IPS-NIHi11 (cell line): Measurements from ENCODE around the gene CAP2.

Experiments
- DNase-seq: peaks from one replicate; pipeline ENCODE4 v3.0.0; 2012; ENCODE audit warnings: mixed read lengths, low spot score

The CAP2 gene

DNA sequence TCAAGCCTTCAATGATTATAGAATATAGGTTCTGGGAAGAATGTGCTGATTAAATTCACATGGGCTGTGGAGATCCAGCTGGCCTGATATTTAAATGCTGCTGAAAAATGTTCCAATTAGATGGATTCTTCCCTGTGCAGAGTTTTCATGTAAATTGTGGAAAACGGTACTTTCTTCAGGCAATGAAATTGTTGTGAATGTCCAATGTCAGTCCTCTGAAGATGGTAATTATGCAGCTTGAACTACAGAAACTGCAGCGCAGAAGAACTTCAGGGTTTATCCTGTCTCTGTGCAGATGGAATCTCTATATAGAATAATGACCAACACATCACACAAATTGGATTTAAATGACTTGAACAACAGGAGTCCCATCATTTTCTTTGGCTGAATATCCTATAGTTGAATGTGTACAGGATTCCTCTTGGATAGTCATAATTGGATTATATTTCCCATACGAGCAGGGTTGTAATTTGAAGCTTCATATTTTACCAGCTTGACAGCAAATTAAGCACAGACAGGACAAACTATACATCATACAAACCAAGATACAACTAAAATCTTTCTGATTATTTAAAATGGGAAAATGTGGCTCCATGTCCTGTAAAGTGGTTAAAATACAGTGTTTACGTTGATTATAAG is 82.3 kb downstream of the CAP2 start:
- DNase-seq: no peak

DNA sequence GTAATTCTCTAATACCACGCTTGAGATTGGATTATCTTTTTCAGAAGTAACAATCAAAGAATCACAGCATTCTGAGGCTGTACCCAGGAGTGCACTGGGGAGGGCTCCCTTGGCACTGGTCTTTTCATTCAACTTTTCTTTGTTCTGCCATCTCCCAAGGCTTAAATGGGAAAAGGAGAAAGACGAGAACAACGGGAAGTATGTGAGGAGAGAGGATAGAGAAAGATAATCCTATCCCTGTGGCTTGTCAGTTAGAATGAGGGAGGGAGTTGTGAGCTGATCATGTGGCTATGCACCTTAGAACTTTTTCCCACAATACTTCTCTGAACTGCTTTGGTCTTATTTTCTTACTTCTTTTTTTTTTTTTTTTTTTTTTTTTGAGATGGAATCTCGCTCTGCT is 83.1 kb downstream of the CAP2 start:
- no peak for DNase-seq

DNA sequence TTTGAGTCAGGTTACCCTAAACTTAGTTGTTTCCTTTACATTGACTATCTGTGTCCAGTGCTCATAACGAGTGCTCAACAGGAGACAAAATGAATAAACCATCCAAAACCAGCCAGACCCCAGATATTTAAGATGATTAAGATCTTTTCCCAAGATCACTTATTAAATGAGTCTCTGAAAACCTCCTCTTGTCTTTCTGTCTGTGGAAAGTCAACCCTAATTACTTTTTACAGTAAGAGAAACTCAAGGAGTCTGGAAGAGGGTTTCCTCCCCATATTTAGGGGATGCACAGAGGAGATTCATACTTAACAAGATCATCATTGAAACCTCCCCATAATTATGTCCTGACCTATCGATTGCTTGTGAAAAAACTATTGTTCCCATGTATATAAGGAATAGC is 84.0 kb downstream of the CAP2 start:
- DNase-seq: no peak

DNA sequence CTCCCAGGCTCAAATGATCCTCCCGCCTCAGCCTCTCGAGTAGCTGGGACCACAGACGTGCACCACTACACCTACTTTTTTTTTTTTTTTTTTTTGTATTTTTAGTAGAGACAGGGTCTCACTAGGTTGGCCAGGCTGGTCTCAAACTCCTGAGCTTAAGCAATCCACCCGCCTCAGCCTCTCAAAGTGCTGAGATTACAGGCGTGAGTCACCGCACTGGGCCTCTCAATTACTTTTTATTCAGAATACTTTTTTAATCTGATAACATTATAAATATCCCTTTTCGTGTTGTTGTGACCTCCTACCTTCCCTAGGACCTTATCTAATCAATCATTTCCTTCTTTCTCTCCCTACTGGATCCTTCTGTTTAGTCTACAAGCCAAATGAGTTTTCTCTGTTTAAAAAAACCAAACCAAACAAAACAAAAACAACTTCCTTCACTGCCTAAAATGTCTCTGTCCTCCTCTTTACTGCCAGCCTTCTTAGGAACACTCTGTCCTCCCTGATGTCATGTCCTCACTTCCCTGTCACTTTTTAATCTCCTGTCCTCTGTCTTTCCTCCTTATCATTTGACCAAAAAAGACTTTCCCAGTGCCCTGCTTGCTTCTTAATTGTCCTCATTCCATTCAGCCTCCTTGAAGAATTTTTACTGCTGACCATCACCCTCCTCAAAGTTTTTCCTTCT is 85.0 kb downstream of the CAP2 start:
- no peak for DNase-seq

DNA sequence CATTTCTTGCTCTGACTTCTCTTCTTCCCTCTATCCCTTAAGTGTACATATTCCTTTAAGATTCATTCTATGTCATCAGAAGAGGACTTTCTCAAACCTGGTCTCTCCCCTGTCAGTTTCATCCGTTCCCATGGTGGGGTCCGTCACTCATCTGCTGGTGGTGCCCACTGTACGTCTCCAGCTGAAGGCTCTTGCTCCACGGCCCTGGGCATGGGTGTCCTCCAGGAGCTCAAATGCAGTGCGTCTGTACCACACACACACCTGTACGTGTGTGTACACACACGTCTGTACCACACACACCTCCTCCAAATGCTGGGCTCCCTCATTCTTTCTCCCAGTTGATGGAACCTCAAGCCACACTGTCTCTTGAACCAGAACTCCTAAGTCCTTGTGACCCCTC is 85.6 kb downstream of the CAP2 start:
- no peak for DNase-seq

DNA sequence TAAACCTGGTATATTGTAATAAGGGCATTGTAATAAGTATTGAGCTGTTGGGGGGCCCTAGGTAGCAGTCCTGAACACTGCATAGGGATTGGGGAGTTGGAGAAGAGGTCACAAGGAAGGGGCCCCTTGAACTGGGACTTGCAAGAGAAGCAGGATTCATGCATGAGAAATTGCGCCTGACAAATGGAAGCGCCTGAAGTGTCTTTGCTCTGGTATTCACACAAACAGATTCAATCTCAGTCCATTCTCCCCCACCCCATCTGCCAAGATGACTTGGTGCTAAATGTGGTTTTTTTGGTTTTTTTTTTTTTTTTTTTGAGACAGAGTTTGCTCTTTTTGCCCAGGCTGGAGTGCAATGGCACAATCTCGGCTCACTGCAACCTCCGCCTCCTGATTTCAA is 87.1 kb downstream of the CAP2 start:
- no peak for DNase-seq

DNA sequence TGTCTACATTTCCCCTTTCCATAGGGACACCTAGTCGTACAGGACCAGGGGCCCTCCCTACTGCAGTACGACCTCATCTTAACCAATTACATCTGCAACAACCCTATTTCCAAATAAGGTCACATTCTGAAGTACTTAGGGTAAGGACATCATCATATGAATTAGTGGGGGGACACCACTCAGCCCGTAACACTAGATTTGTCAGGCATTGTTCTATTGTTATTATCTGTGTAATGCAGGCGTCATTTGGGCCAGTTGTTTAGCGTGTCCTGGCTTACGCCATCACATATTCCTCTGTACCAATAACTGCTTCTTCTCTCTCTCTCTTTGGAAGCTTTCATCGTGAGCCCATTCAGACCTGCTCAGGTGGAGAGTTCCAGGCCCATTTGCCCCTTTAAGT is 89.3 kb downstream of the CAP2 start:
- DNase-seq: no peak

DNA sequence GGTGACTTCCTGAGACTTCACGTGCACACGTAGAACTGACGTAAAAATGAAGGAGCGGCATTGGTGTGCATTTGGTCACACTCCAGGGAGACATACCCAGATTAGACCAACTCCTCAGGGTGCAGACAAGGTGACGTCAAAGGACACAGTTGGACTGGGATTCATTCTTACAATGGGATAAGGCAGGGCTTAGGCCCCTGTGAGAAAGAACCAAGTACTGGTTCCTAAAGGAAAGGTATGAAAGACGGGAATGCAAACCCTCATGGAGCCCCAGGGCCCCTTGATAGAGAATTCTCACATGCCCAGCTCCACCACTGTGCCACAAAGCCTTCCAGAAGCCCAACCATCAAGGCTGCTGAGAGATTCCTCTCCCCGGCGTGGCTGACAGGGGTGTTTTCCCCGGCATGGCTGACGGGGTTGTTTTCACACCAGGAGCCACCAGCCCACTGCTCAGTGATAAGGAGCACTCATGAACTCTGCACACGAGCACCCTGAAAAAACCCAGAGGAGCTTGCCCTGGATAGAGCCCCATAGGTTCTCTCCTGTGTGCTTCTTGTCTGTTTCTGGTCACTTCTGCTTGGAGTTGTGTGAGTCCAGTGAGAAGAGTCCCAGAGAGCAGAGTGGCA is 90.1 kb downstream of the CAP2 start:
- no peak for DNase-seq

DNA sequence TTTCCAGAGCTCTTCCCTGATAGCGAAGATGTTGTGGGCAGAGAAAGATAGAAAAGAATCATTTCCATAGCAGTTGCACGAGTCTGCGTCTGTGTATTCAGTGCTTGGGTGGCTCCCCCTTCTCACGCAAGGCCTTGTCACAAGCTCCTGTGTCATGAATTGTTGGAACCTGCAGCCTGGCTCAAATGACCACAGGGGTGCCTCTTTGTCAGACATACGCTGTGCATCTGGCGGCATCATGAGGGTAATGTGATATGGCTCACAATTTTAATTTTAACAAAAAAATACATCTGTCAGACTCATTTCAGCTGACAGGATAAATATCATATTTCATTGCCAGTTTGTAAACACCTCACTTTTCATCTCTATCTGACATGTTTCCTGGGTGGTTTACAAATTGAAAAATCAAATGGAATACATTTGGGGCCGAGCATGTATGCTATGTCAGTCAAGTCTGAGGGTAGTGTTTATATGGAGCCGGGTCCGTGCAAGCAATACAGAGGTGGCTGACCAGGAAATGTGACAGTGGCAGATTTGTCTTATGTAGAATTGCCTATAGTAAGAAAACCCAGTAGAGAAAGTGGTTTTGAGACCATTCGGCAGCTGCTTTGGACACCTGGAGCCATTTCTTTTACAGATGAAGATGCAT is 90.9 kb downstream of the CAP2 start:
- DNase-seq: no peak

DNA sequence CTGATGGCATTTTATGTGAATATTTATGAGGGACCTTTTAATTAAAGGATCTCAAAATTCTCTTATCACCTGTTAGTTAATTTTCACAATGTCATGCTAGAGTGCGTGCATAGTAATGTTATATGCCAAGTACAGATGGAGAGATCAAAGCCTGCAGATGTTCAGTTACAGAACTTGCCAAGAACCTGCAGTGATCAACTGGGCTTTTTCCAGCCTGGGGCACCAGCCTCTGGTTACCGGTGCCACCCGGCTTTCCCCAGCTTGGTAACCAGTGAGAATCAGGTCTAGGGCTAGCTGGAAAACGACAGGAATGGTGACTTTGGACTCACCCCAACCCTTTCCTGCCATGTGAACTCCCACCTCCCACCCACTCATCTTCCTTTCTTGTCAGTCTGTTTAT is 91.8 kb downstream of the CAP2 start:
- no peak for DNase-seq

DNA sequence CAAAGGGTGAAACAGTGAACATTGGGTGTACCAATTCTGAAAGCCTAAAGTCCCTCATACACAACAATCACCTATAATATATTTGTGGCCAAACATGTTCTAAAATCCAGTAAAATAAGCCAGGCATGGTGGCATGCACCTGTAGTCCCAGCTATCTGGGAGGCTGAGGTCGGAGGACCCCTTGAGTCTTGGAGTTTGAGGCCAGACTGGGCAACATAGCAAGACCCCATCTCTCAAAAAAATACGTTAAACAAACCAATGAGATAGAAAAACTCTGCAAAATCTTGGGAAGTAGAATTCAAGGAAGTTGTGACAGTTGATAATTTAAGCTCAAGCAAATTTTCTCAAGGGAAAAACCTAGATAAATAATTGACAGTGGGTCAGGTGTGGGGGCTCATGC is 92.6 kb downstream of the CAP2 start:
- DNase-seq: no peak

DNA sequence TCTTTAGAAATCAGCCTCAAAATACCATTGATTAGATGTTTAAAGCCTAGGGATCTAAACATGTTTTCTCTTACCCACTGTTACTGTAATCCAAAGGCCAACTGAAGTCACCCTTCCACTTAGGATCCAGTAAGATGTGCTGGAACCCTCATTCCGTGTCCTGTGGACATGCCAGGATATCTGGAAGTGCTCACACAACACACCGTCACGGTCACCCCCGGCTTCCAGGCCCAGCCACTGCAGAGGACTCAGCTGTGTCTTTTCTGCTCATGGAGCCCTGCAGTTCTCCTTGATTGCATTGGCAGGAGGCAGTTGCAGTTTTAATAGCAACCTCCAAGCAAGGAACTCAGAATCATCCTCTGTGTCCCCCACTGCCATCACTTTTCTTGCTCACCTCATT is 93.3 kb downstream of the CAP2 start:
- DNase-seq: no peak

DNA sequence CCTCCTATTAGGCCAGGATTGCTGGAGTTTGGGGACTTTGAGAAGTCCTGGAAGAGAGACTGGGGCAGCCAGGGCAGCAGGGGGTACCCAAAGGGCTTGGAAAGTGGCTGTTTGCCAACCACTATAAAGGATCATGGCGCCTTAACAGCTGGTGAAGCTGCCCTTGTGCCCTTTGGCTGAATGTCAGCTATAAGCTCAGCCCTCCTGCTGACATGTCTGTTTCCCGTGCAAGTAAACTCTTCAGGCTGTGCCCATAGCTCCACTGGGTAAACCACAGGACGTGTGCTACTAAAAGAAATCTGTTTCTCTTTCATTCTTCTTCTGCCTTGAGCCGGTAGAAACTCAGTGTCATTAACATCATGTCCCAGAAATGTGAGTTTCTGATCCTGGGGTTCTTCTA is 97.3 kb downstream of the CAP2 start:
- DNase-seq: no peak

DNA sequence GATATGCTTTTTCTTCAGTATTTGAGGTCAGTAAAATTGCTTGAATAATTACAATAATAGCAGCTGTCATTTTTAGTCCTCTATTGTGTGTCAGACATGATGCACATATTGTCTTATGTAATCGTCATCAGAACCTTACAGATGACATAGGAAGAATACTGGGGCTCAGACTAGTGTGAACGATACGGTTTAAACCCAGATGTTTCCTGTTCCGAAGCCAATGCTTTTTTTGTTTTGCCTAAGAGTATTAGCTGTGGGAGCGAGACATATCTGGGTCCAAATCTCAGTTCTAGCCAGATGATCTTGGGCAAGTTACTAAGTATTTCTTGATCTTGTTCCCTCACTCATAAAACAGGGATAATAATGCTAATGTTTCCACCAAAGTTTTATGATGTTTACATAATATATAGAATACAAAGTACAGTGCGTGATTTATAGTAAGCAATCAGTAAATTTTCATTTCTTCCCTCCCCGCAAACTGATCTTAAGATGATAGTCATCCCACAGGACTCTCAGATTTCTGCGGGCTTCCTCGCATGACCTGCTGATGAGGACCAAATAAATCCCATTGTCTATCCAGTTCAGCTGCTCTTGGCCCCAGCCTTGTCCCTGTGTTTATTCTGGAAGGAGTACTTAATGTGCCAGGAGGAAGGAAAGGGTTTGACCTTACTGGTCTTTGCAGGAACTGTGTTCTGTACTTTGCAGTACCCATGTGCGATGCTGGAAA is 98.2 kb downstream of the CAP2 start:
- no peak for DNase-seq

DNA sequence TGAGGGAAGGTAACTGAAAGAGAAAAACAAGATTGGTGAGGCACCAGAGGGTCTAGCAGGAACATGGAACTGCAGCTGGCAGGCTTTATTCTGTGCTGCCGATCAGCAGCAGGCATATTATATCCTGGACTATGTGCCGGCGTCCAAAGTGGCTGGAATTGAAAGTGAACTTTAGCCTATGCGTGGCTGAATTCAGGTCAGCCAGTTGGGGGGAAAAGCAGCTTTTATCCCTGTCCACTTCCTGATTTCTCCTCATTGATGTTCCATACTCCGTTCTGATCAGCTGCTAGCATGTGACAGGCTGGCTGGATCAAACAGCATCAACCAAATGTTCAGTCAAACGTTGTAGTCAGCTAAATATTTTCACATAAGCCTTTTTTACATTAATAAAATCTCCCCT is 99.0 kb downstream of the CAP2 start:
- DNase-seq: no peak

DNA sequence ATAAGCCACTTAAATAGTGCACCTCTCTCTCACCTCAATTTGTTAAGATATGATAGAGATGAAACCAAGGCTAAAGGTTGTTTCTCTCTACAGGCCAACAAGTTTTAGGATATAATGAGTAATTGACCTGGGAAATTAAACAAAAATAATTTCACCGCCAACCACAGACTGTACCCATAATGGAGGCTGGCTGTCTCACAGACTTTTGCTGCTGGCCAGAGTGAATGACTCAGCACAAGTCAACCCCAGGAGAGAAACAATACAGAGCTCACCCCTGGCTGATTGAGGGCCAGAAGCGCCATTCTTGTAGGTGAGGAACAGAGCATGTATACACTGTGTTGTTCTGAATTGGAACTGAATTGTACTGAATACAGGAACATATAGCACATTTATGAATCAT is 99.9 kb downstream of the CAP2 start:
- DNase-seq: no peak

DNA sequence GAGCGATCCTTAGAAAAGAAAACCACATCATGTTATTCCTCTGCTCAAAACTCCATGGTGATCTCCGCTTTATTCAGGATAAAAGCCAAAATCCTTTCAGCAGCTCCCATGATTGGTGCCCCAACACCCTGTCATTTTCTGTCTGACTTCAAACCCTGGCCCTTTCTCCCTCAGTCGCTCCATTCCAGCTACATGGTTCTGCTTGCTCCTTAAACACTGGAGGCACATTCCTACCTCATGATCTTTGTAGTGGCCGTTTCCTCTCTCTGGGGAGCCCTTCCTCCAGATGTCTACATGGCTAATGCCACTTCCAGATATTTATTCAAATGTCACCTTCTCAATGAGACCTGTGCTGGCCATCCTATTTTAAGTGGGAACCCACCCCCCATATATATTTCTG is 100.8 kb downstream of the CAP2 start:
- DNase-seq: no peak

DNA sequence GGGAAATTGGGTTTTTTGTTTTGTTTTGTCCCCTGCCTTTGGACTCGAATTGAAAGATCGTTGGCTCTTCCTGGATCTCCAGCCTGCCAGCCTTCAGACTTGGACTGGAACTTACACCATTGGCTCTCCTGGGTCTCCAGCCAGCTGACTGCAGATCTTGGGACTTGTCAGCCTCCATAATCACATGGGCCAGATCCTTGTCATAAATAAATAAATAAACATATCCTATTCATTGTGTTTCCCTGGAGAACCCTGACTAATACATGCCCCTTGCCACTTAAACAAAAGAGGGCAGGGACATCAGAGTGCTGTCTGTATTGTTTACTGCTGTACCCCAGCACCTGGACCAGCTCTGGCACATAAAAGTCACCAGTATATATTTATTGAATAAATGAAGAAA is 101.5 kb downstream of the CAP2 start:
- DNase-seq: no peak

DNA sequence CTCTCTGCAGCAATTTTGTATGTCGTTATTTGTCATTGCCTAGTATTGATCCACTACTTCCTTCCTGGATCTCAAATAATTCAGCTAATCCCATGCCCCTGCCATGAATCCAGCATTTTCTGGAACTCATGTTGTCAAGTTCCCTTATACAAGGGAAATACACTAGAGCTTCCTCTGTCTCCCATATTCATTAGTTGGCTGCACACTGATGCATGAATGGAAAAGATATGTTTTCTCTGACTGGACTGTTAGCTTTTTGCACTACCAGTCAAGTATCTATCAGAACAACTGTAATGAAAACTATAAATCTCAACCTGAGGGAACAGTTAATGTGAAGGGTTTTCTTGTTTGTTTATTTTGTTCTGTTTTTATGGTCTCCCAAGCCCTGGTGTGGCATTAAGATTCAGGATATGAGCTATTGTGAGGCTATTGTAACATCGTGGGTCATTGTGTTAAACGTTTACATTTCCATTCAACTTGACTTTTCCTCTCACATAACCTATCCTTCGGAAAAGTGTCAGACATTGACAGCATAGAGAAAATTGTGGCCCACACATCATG is 104.2 kb downstream of the CAP2 start:
- no peak for DNase-seq

DNA sequence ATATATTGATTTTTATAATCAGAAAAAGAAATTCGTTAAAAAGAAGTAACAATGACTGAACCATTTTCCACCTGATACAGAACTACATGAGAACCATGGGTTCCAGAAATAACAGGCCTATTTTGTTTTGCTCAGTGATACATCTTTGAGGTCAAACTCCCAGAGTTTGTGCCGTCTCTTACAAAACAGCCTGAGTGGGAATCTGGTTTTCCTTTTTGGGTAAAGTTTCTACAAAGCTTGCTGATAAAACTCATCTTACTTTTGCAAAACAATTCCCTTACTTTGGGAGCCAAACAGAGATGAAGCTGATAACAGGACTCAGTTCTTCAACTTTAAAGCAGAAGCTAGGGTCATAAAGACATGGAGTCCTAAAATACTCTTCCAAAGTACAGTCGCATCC is 108.0 kb downstream of the CAP2 start:
- no peak for DNase-seq

DNA sequence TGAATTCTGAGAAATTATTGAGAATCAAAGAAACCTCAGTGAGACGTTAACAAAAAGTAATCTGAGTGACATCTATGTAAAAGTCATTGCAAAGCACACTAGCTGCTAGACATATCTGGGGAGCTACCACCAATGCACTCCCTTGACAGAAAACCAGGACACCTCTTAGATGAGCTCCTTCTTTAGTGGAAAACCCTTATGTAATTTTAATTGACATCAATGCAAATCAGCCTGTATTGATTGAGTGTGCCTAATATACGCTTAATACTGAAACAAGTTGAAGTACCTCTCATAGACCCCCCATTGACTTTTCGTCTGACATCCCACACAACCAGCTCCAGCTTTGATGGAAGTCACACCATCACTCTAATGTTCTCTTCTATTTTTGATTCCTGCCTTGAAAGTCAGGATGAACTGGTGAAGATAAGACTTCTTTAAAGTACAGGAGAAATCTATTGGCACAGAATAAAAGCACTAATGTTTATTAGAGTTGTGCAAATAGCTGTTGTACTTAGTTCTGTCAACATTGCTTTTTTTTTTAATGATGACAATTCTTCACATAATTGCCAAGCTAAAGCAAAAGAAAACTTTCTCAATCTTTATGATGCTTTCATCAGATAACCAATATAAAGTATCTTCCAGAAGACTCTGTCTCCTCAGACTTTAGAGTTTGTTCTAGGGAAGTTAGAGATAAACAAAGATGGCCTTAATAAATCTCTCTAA is 108.7 kb downstream of the CAP2 start:
- DNase-seq: no peak

DNA sequence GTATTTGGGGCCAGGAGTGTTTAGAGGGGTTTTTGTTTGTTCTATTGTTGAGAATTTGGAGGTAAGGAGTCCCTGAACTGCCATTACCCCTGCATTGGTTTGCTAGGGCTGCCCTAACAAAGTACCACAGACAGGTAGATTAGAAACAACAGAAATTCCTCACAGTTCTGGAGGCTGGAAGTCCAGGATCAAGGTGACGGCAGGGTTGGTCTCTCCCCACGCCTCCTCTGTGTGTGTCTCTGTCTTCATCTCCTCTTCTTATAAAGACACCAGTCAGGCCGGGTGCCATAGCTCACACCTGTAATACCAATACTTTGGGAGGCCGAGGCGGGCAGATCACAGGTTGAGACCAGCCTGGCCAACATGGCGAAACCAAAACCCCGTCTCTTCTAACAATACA is 109.7 kb downstream of the CAP2 start:
- DNase-seq: no peak
